HAP-1 (cell line): ENCODE measurements around the gene KCNE1.
A peak's percentile ranks its signal among the peaks of the same experiment; 100 is the strongest.

Experiments used
- DNase-seq, 2 experiments: peaks; one replicate each; pipeline ENCODE4 v3.0.0-alpha.2; 2016 to 2020; ENCODE audit warnings: low spot score in 2 of 2
- H3K27me3 ChIP-seq: fragments of 250-450 bp; sonication (Bioruptor Pico); 2 replicates; pipeline ENCODE4 v1.5.1; 2020; ENCODE audit warnings: low read depth, mild to moderate bottlenecking, moderate library complexity
- H3K36me3 ChIP-seq: fragments of 250-450 bp; sonication (Bioruptor Pico); replicated peaks from 2 replicates; pipeline ENCODE4 v1.5.1; 2020; ENCODE audit warnings: mild to moderate bottlenecking
- H3K4me1 ChIP-seq: fragments of 250-450 bp; sonication (Bioruptor Pico); 2 replicates; pipeline ENCODE4 v1.5.1; 2020; ENCODE audit warnings: mild to moderate bottlenecking
- H3K4me3 ChIP-seq: fragments of 250-450 bp; sonication (Bioruptor Pico); 2 replicates; pipeline ENCODE4 v1.5.1; 2020; ENCODE audit warnings: mild to moderate bottlenecking, moderate library complexity
- H3K9me3 ChIP-seq: fragments of 250-450 bp; sonication (Bioruptor Pico); 2 replicates; pipeline ENCODE4 v1.5.1; 2020; ENCODE audit warnings: mild to moderate bottlenecking, moderate library complexity
- in situ Hi-C: fragments of 300-500 bp; cut with MboI; formaldehyde crosslinking; loops from 3 replicates; pipeline ENCODE4 v1.14.3; 2020; ENCODE audit warnings: low sequenced_read_pairs, inconsistent platforms, mixed read lengths

Gene KCNE1

GRCh38 chr21:34526618-34527290, 14.7 kb upstream of the KCNE1 start:
- in situ Hi-C loops = no loop called here
- Histone ChIP-seq H3K4me3 (no peak overlapping the region), H3K4me1 (peaks cover 15% of the 10 kb centered on the region), H3K36me3 (no peaks in the 10 kb centered on the region), H3K9me3 (no peaks in the 10 kb centered on the region), H3K27me3 (no peaks in the 10 kb centered on the region)
- DNase-seq = peak; percentile 72 to 80

GRCh38 chr21:34526241-34526617, 14.2 kb upstream of the KCNE1 start:
- Histone ChIP-seq H3K4me3 (no peak overlapping the region), H3K27me3 (no peaks in the 10 kb centered on the region), H3K36me3 (no peaks in the 10 kb centered on the region), H3K4me1 (peaks cover 15% of the 10 kb centered on the region), H3K9me3 (no peaks in the 10 kb centered on the region)
- in situ Hi-C loops = no loop called here
- no peak for DNase-seq

GRCh38 chr21:34524646-34525601, 12.9 kb upstream of the KCNE1 start:
- Histone ChIP-seq H3K36me3 (no peaks in the 10 kb centered on the region), H3K27me3 (no peaks in the 10 kb centered on the region), H3K4me1 (peaks cover 15% of the 10 kb centered on the region), H3K9me3 (no peaks in the 10 kb centered on the region), H3K4me3 (no peak overlapping the region)
- DNase-seq = no peak
- in situ Hi-C loops = no loop called here

- Histone ChIP-seq H3K9me3 (no peaks in the 10 kb centered on the region), H3K36me3 (no peaks in the 10 kb centered on the region), H3K4me1 (peaks cover 15% of the 10 kb centered on the region), H3K4me3 (no peak overlapping the region), H3K27me3 (no peaks in the 10 kb centered on the region)
- no peak for DNase-seq
- in situ Hi-C loops = no loop called here
Observed at GRCh38 chr21:34523019-34523555, 11.1 kb upstream of the KCNE1 start.

GRCh38 chr21:34522284-34522683, 10.3 kb upstream of the KCNE1 start:
- in situ Hi-C loops = no loop called here
- no peaks in the 10 kb centered on the region for H3K9me3 ChIP-seq
- H3K4me1 ChIP-seq = peaks cover 14% of the 10 kb centered on the region
- H3K4me3 ChIP-seq = no peak overlapping the region
- H3K27me3 ChIP-seq = no peaks in the 10 kb centered on the region
- H3K36me3 ChIP-seq = no peaks in the 10 kb centered on the region; the same call in 1 of the 2 replicates
- no peak for DNase-seq

- Histone ChIP-seq H3K4me3 (no peak overlapping the region), H3K36me3 (no peaks in the 10 kb centered on the region; the same call in 1 of the 2 replicates), H3K4me1 (peaks cover 9% of the 10 kb centered on the region), H3K9me3 (no peaks in the 10 kb centered on the region), H3K27me3 (no peaks in the 10 kb centered on the region)
- in situ Hi-C loops = no loop called here
- no peak for DNase-seq
Observed at GRCh38 chr21:34521561-34521960, 9.6 kb upstream of the KCNE1 start.

- Histone ChIP-seq H3K4me3 (no peak overlapping the region), H3K9me3 (no peaks in the 10 kb centered on the region), H3K27me3 (no peaks in the 10 kb centered on the region), H3K36me3 (no peaks in the 10 kb centered on the region; the same call in 1 of the 2 replicates), H3K4me1 (peaks cover 3% of the 10 kb centered on the region)
- no peak for DNase-seq
- in situ Hi-C loops = no loop called here
Observed at GRCh38 chr21:34520764-34521508, 8.9 kb upstream of the KCNE1 start.

GRCh38 chr21:34520281-34520680, 8.3 kb upstream of the KCNE1 start:
- H3K4me1 ChIP-seq = peaks cover 3% of the 10 kb centered on the region; the same call in 1 of the 2 replicates
- in situ Hi-C loops = no loop called here
- no peaks in the 10 kb centered on the region for H3K9me3 ChIP-seq
- H3K36me3 ChIP-seq = no peaks in the 10 kb centered on the region; the same call in 1 of the 2 replicates
- no peak for DNase-seq
- no peaks in the 10 kb centered on the region for H3K27me3 ChIP-seq
- no peak overlapping the region for H3K4me3 ChIP-seq

GRCh38 chr21:34519694-34520093, 7.7 kb upstream of the KCNE1 start:
- DNase-seq = no peak
- Histone ChIP-seq H3K36me3 (no peaks in the 10 kb centered on the region; the same call in 1 of the 2 replicates), H3K4me3 (no peak overlapping the region), H3K4me1 (peaks cover 3% of the 10 kb centered on the region; the same call in 1 of the 2 replicates), H3K9me3 (no peaks in the 10 kb centered on the region), H3K27me3 (no peaks in the 10 kb centered on the region)
- in situ Hi-C loops = no loop called here

- in situ Hi-C loops = no loop called here
- Histone ChIP-seq H3K36me3 (no peaks in the 10 kb centered on the region; the same call in 1 of the 2 replicates), H3K27me3 (no peaks in the 10 kb centered on the region), H3K4me1 (peaks cover 3% of the 10 kb centered on the region; the same call in 1 of the 2 replicates), H3K9me3 (no peaks in the 10 kb centered on the region), H3K4me3 (no peak overlapping the region)
- no peak for DNase-seq
Observed at GRCh38 chr21:34519016-34519415, 7.0 kb upstream of the KCNE1 start.

- H3K4me3 ChIP-seq = no peak overlapping the region
- H3K36me3 ChIP-seq = no peaks in the 10 kb centered on the region; the same call in 1 of the 2 replicates
- no peaks in the 10 kb centered on the region for H3K9me3 ChIP-seq
- H3K27me3 ChIP-seq = no peaks in the 10 kb centered on the region
- H3K4me1 ChIP-seq = peaks cover 3% of the 10 kb centered on the region; the same call in 1 of the 2 replicates
- in situ Hi-C loops = no loop called here
- no peak for DNase-seq
Observed at GRCh38 chr21:34518301-34518700, 6.3 kb upstream of the KCNE1 start.

- DNase-seq = no peak
Observed at GRCh38 chr21:34517491-34518245, 5.7 kb upstream of the KCNE1 start.

GRCh38 chr21:34517039-34517438, 5.0 kb upstream of the KCNE1 start:
- Histone ChIP-seq H3K36me3 (no peaks in the 10 kb centered on the region; the same call in 1 of the 2 replicates), H3K27me3 (no peaks in the 10 kb centered on the region), H3K4me3 (no peak overlapping the region), H3K4me1 (no peaks in the 10 kb centered on the region; the same call in 1 of the 2 replicates), H3K9me3 (no peaks in the 10 kb centered on the region)
- DNase-seq = no peak
- in situ Hi-C loops = no loop called here

More at GRCh38 chr21:34517491-34518245, 5.7 kb upstream of the KCNE1 start:
- Histone ChIP-seq H3K4me3 (no peak overlapping the region), H3K4me1 (peaks cover 3% of the 10 kb centered on the region; the same call in 1 of the 2 replicates), H3K9me3 (no peaks in the 10 kb centered on the region), H3K27me3 (no peaks in the 10 kb centered on the region), H3K36me3 (no peaks in the 10 kb centered on the region; the same call in 1 of the 2 replicates)
- in situ Hi-C loops = no loop called here
